ENCODE measurements around the gene TMEM89.

TMEM89 gene
- 0 to 0.21 (median 0.03) reads per million in 9 experiments for total RNA-seq

DNA sequence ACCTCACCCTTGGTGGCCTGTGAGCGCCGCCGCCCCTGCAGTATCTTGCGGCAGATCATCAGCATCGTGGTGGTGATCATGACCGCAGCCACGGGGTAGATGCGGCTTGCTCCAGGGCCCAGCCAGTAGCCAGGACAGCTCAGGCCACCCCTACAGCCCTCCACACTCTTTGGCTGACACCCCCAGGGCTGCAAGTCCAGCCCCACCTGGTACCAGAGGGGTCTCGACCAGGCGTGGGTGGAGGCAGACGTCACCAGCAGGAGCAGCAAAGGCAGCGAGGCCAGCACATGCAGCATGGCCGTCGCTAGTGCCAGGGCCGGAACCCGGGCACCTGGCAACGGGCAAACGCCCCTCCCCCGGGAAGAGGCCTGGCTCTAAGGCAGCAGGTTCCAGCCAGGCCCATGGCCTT is at the start of gene TMEM89:
Gene TMEM89 (minus strand): TSS at position 309 of the 409 bp plus-strand sequence. CDS start 13 bp downstream, at position 296.
- no peak for ATAC-seq (replicated peaks)
- no peaks in the 10 kb centered on the region for H3K9me3 Mint-ChIP-seq
- H3K4me3 Mint-ChIP-seq: no peak within 1 kb of the TSS
- H3K4me1 Mint-ChIP-seq (ENCODE audit: low read depth in 2 of 2): peaks cover 4 to 5% of the 10 kb centered on the region in 2 donors
- H3K36me3 Mint-ChIP-seq (ENCODE audit: insufficient read depth): no peaks in the 10 kb centered on the region
- DNase-seq: no peak
- no peaks in the 10 kb centered on the region for H3K27me3 Mint-ChIP-seq
- H3K27ac Mint-ChIP-seq: no peak within 1 kb of the TSS

DNA sequence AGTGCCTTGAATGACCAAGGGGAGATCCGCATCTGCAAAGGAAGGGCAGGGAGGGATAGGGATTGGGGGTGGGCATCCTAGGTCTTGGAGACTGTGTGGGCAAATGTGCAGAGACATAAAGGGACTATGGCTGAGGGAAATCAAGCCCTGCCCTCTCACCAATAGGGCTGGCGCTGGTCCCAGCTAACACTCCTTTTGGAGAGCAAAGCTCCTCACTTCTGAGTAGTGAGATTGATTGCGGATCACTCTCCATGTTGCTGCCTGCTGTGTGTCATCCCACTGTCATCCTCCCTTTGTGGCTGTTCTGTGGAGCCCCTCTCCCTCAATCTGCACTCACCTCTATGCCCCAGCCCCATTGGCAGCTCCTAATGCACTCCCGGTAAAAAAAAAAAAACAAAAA is 43.4 kb upstream of the TMEM89 start:
- Mint-ChIP-seq H3K4me1 (ENCODE audit: low read depth in 2 of 2) (peaks cover 18 to 24% of the 10 kb centered on the region in 2 donors), H3K27ac (no peak overlapping the region), H3K36me3 (ENCODE audit: insufficient read depth) (peaks cover 27% of the 10 kb centered on the region), H3K9me3 (no peaks in the 10 kb centered on the region), H3K4me3 (peak overlapping the region in 1 of 2 donors; percentile 87), H3K27me3 (peaks cover 0 to 15% of the 10 kb centered on the region in 2 donors)
- DNase-seq: no peak
- ATAC-seq (replicated peaks): no peak

DNA sequence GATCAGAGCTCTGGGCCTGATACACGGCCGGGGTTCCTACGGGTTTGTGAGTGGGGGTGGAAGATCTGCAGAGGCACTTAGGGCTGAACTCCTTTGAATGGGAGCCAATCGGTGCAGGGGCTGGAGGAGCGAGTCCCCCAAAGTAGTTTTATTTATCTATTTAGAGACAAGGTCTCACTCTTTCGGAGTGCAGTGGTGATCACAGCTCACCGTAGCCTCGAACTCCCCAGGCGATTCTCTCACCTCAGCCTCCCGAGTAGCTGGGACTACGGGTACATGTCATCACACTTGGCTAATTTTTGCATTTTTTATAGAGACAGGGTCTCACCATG is 42.7 kb upstream of the TMEM89 start:
- Mint-ChIP-seq H3K4me3 (peak overlapping the region; percentile 80 to 87), H3K27ac (peak overlapping the region in 1 of 2 donors; percentile 88), H3K4me1 (ENCODE audit: low read depth in 2 of 2) (peaks cover 18 to 24% of the 10 kb centered on the region in 2 donors), H3K27me3 (peaks cover 0 to 15% of the 10 kb centered on the region in 2 donors), H3K36me3 (ENCODE audit: insufficient read depth) (peaks cover 27% of the 10 kb centered on the region), H3K9me3 (no peaks in the 10 kb centered on the region)
- ATAC-seq (replicated peaks) (no peak), DNase-seq (no peak)

DNA sequence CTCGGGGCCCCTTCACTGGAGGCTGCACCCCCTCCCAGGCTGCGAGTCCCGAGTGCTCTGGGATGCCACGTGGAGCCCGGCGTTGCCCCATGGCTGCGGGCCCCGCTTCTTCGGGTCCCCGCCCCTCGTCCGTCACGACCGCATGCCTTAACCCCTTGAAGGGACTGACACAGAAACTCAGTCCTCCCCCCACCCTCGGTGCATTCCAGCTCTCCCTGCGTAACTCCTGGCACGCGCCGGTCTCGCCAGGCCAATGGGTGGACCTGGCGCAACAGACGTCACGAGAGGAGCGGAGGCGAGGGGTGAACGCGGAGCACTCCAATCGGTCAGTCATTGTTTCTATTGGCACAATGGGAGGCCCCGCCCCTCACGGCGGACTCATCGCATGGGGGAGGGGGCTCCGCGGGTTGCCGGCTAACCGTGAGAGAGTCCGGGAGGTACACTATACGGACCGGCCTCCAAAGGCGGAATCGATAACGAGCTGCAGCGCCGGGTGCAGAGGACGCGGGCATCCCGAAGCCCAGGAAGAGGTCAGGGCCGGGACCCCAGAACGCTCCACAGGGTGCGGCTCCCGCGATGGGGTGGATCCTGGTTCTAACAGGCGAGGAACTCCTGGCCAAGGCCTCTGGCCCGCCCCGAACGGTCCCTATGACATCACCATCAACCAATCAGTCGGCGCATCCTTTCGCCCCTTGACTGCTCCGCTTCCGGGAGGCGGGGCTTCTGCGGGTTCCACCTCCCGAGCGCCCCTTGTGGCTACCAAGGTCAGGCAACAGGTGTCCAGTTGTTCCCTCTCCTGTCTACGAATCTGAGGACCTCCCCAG is 42.1 kb upstream of the TMEM89 start:
- DNase-seq (peak; percentile 84 to 88 (median 84)), ATAC-seq (replicated peaks) (peak; percentile 83)
- Mint-ChIP-seq H3K36me3 (ENCODE audit: insufficient read depth) (peaks cover 27% of the 10 kb centered on the region), H3K9me3 (no peaks in the 10 kb centered on the region), H3K27me3 (peaks cover 0 to 19% of the 10 kb centered on the region in 2 donors), H3K4me3 (peak overlapping the region; percentile 80 to 87), H3K27ac (peak overlapping the region; percentile 28 to 88), H3K4me1 (ENCODE audit: low read depth in 2 of 2) (peaks cover 18 to 24% of the 10 kb centered on the region in 2 donors)

GRCh38 chr3:48662753-48663488 is 41.4 kb upstream of the TMEM89 start, which contains the start of gene CELSR3:
Gene CELSR3 (minus strand): TSS chr3:48662886. CDS start chr3:48662634, 252 bp downstream.
- H3K4me1 Mint-ChIP-seq (ENCODE audit: low read depth in 2 of 2): peaks cover 18 to 24% of the 10 kb centered on the region in 2 donors
- DNase-seq (peak; percentile 46 to 61 (median 55)), ATAC-seq (replicated peaks) (peak; percentile 55)
- H3K36me3 Mint-ChIP-seq (ENCODE audit: insufficient read depth): peaks cover 24% of the 10 kb centered on the region
- peaks cover 0 to 22% of the 10 kb centered on the region in 2 donors for H3K27me3 Mint-ChIP-seq
- peak within 1 kb of the TSS; percentile 28 to 88 for H3K27ac Mint-ChIP-seq
- no peaks in the 10 kb centered on the region for H3K9me3 Mint-ChIP-seq
- peak within 1 kb of the TSS; percentile 80 to 87 for H3K4me3 Mint-ChIP-seq

DNA sequence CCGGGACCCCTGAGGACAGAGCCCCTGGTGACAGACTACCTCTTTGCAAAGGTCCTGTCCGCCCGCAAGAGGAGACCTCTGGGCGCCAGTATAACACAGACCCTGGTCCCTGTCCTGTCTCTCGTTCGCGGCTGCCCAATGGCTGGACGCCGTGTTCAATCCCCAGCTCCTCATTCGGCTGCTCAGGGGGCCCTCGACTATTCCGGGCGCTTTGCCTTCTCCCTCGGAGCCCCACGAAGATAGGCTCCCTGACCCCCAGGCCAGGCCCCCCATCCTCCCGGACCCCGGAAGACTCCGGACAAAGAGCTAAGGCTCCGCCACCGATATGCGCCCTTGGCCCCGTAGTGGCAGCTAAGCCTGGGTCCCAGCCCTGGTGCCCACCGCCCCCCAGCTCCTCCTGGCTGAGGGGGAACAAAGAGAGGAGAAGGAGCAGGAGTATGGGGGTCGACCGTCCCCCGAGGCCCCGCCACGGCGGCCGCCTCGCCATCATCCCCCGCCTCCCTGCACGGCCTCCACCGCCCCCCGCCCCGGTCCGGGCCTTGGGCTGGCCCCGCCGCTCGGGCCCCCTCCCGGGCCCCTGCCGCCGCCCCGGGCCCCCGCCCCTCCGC is 40.7 kb upstream of the TMEM89 start:
- Mint-ChIP-seq H3K9me3 (no peaks in the 10 kb centered on the region), H3K36me3 (ENCODE audit: insufficient read depth) (peaks cover 24% of the 10 kb centered on the region), H3K4me3 (peak overlapping the region; percentile 80 to 87), H3K27ac (no peak overlapping the region), H3K4me1 (ENCODE audit: low read depth in 2 of 2) (peaks cover 21 to 28% of the 10 kb centered on the region in 2 donors), H3K27me3 (peaks cover 0 to 22% of the 10 kb centered on the region in 2 donors)
- ATAC-seq (replicated peaks): no peak
- no peak for DNase-seq

GRCh38 chr3:48661501-48662144 is 40.1 kb upstream of the TMEM89 start:
- Mint-ChIP-seq H3K36me3 (ENCODE audit: insufficient read depth) (peaks cover 24% of the 10 kb centered on the region), H3K4me3 (peak overlapping the region; percentile 50 to 67), H3K27ac (no peak overlapping the region), H3K27me3 (peaks cover 0 to 22% of the 10 kb centered on the region in 2 donors), H3K4me1 (ENCODE audit: low read depth in 2 of 2) (peaks cover 23 to 28% of the 10 kb centered on the region in 2 donors), H3K9me3 (no peaks in the 10 kb centered on the region)
- DNase-seq (peak; percentile 76 to 81 (median 79)), ATAC-seq (replicated peaks) (peak; percentile 37)

- ATAC-seq (replicated peaks): no peak
- Mint-ChIP-seq H3K9me3 (no peaks in the 10 kb centered on the region), H3K4me3 (peak overlapping the region in 1 of 2 donors; percentile 29), H3K36me3 (ENCODE audit: insufficient read depth) (peaks cover 24% of the 10 kb centered on the region), H3K4me1 (ENCODE audit: low read depth in 2 of 2) (peaks cover 23 to 28% of the 10 kb centered on the region in 2 donors), H3K27ac (no peak overlapping the region), H3K27me3 (peaks cover 0 to 22% of the 10 kb centered on the region in 2 donors)
- DNase-seq: no peak
Measured at GRCh38 chr3:48660800-48661400, 39.3 kb upstream of the TMEM89 start.

- DNase-seq (peak in 2 of 3 experiments; percentile 14 to 39), ATAC-seq (replicated peaks) (peak; percentile 3)
- H3K4me1 Mint-ChIP-seq (ENCODE audit: low read depth in 2 of 2): peaks cover 15 to 18% of the 10 kb centered on the region in 2 donors
- H3K27me3 Mint-ChIP-seq: peaks cover 0 to 8% of the 10 kb centered on the region in 2 donors
- H3K36me3 Mint-ChIP-seq (ENCODE audit: insufficient read depth): peaks cover 14% of the 10 kb centered on the region
- peak overlapping the region; percentile 76 to 78 for H3K4me3 Mint-ChIP-seq
- peak overlapping the region in 1 of 2 donors; percentile 23 for H3K27ac Mint-ChIP-seq
- no peaks in the 10 kb centered on the region for H3K9me3 Mint-ChIP-seq
Measured at GRCh38 chr3:48656841-48657281, 35.3 kb upstream of the TMEM89 start.

- Mint-ChIP-seq H3K9me3 (no peaks in the 10 kb centered on the region), H3K27ac (peak overlapping the region; percentile 38 to 53), H3K4me3 (peak overlapping the region; percentile 76 to 78), H3K4me1 (ENCODE audit: low read depth in 2 of 2) (peaks cover 10 to 16% of the 10 kb centered on the region in 2 donors), H3K27me3 (peaks cover 0 to 8% of the 10 kb centered on the region in 2 donors), H3K36me3 (ENCODE audit: insufficient read depth) (peaks cover 8% of the 10 kb centered on the region)
- peak; percentile 78 to 87 (median 86) for DNase-seq
- peak; percentile 82 for ATAC-seq (replicated peaks)
Measured at GRCh38 chr3:48656061-48656840, 34.7 kb upstream of the TMEM89 start.

- Mint-ChIP-seq H3K27ac (peak overlapping the region; percentile 38 to 53), H3K27me3 (peaks cover 0 to 8% of the 10 kb centered on the region in 2 donors), H3K4me3 (peak overlapping the region; percentile 76 to 78), H3K4me1 (ENCODE audit: low read depth in 2 of 2) (peaks cover 10 to 16% of the 10 kb centered on the region in 2 donors), H3K36me3 (ENCODE audit: insufficient read depth) (peaks cover 8% of the 10 kb centered on the region), H3K9me3 (no peaks in the 10 kb centered on the region)
- peak; percentile 40 to 44 (median 43) for DNase-seq
- peak; percentile 47 for ATAC-seq (replicated peaks)
Measured at GRCh38 chr3:48655606-48656005, 34.0 kb upstream of the TMEM89 start.

- Mint-ChIP-seq H3K9me3 (no peaks in the 10 kb centered on the region), H3K4me3 (peak overlapping the region; percentile 76 to 78), H3K27ac (peak overlapping the region; percentile 49 to 53), H3K27me3 (peaks cover 0 to 8% of the 10 kb centered on the region in 2 donors), H3K4me1 (ENCODE audit: low read depth in 2 of 2) (peaks cover 10 to 16% of the 10 kb centered on the region in 2 donors), H3K36me3 (ENCODE audit: insufficient read depth) (peaks cover 8% of the 10 kb centered on the region)
- ATAC-seq (replicated peaks): no peak
- no peak for DNase-seq
Measured at GRCh38 chr3:48655063-48655462, 33.5 kb upstream of the TMEM89 start.

Data from effector memory CD8-positive, alpha-beta T cell (primary cell).